SK-N-SH treated with all-trans-retinoic acid at 6 μM for 48 hours (cell line): ENCODE data around the gene ADRA2B.
"Not testable (repeated sequence)": the region's sequence is repeated elsewhere in the genome, so short reads cannot be mapped to it uniquely, and the experiment has no call there.

ENCODE experiments used
- CREB5 ChIP-seq: fragments of 250-450 bp; sonication (Bioruptor Pico); IDR thresholded peaks from 2 replicates; pipeline ENCODE4 v1.5.1; 2020; ENCODE audit warnings: low read depth, mild to moderate bottlenecking, moderate library complexity
- CSDC2 ChIP-seq: fragments of 250-450 bp; sonication (Bioruptor Pico); IDR thresholded peaks from 2 replicates; pipeline ENCODE4 v1.5.0; 2020; ENCODE audit warnings: mild to moderate bottlenecking, moderate library complexity
- CSRNP3 ChIP-seq: fragments of 250-450 bp; sonication (Bioruptor Pico); IDR thresholded peaks from 2 replicates; pipeline ENCODE4 v1.5.1; 2021; ENCODE audit warnings: mild to moderate bottlenecking, moderate library complexity
- ESRRG ChIP-seq: fragments of 250-450 bp; sonication (Bioruptor Pico); IDR thresholded peaks from 2 replicates; pipeline ENCODE4 v1.6.1; 2021; ENCODE audit warnings: mild to moderate bottlenecking
- PPARA ChIP-seq: fragments of 250-450 bp; sonication (Bioruptor Pico); IDR thresholded peaks from 2 replicates; pipeline ENCODE4 v1.5.0; 2020; ENCODE audit warnings: mild to moderate bottlenecking, borderline replicate concordance
- ZC3H10 ChIP-seq: fragments of 250-450 bp; sonication (Bioruptor Pico); IDR thresholded peaks from 2 replicates; pipeline ENCODE4 v1.5.1; 2021; ENCODE audit warnings: mild to moderate bottlenecking, moderate library complexity
- ZFP30 ChIP-seq: fragments of 450-650 bp; formaldehyde crosslinking; IDR thresholded peaks from 2 replicates; pipeline ENCODE4 v1.5.0; 2022; ENCODE audit warnings: mild to moderate bottlenecking, moderate library complexity

GRCh38 chr2:96067098-96067660, 49.2 kb downstream of the ADRA2B start:
- TF ChIP-seq CREB5; PPARA (CRISPR knock-in tag); CSDC2 (CRISPR knock-in tag); CSRNP3 (CRISPR knock-in tag); ESRRG (CRISPR knock-in tag); ZC3H10 (CRISPR knock-in tag); ZFP30 (CRISPR knock-in tag): not testable (repeated sequence)
